H9 (cell line): Measurements from ENCODE around the gene DPY19L3. TPM values are rescaled to one million over a fixed set of nuclear protein-coding genes. Genes with fewer than 3 reads are reported as not detected.

Experiments
- DNase-seq: peaks from one replicate; pipeline ENCODE4 v3.0.0-alpha.2; 2017
- H2AFZ ChIP-seq: one replicate; pipeline ENCODE4 v1.6.1; 2013; ENCODE audit warnings: mild to moderate bottlenecking, low read length, control low read depth, moderate library complexity
- H2AK5ac ChIP-seq: 2 replicates; pipeline ENCODE4 v1.6.1; 2013; ENCODE audit warnings: low read length, control low read depth, mixed read lengths; ENCODE audit not compliant: insufficient read length
- H2BK120ac ChIP-seq: one replicate; pipeline ENCODE4 v1.6.1; 2013; ENCODE audit warnings: low read depth, mild to moderate bottlenecking, low read length, control low read depth, inconsistent platforms; ENCODE audit not compliant: poor library complexity, severe bottlenecking
- H2BK12ac ChIP-seq: 2 replicates; pipeline ENCODE4 v1.6.1; 2013; ENCODE audit warnings: low read length, control low read depth, mixed read lengths, low read depth; ENCODE audit not compliant: insufficient read length
- H2BK15ac ChIP-seq: 2 replicates; pipeline ENCODE4 v1.6.1; 2013; ENCODE audit warnings: low read depth, low read length, control low read depth
- H2BK20ac ChIP-seq: one replicate; pipeline ENCODE4 v1.6.1; 2013; ENCODE audit warnings: low read depth, mild to moderate bottlenecking, low read length, control low read depth, inconsistent platforms; ENCODE audit not compliant: poor library complexity, severe bottlenecking
- H2BK5ac ChIP-seq: 2 replicates; pipeline ENCODE4 v1.6.1; 2013; ENCODE audit warnings: low read length, control low read depth, mixed read lengths; ENCODE audit not compliant: insufficient read length
- H3K14ac ChIP-seq: 2 replicates; pipeline ENCODE4 v1.6.1; 2013; ENCODE audit warnings: low read length, control low read depth; ENCODE audit not compliant: insufficient read depth
- H3K18ac ChIP-seq: 2 replicates; pipeline ENCODE4 v1.6.1; 2013; ENCODE audit warnings: low read depth, mild to moderate bottlenecking, mixed read lengths, low read length, control low read depth; ENCODE audit not compliant: insufficient read length
- H3K23ac ChIP-seq: 2 replicates; pipeline ENCODE4 v1.6.1; 2013; ENCODE audit warnings: low read length, control low read depth, mixed read lengths, low read depth; ENCODE audit not compliant: insufficient read length
- H3K23me2 ChIP-seq: 2 replicates; pipeline ENCODE4 v1.6.1; 2013; ENCODE audit warnings: low read depth, mild to moderate bottlenecking, mixed read lengths, low read length, control low read depth; ENCODE audit not compliant: insufficient read length, poor library complexity, severe bottlenecking
- H3K27ac ChIP-seq: 2 replicates; pipeline ENCODE4 v1.5.1; 2013; ENCODE audit warnings: low read length, control low read depth, mixed read lengths, low read depth; ENCODE audit not compliant: insufficient read length
- H3K27me3 ChIP-seq: 2 replicates; pipeline ENCODE4 v1.6.1; 2013; ENCODE audit warnings: low read length, control low read depth, inconsistent platforms; ENCODE audit not compliant: insufficient read depth
- H3K4ac ChIP-seq: 2 replicates; pipeline ENCODE4 v1.6.1; 2013; ENCODE audit warnings: low read depth, mild to moderate bottlenecking, control low read depth, inconsistent platforms, low read length, moderate library complexity
- H3K4me1 ChIP-seq: 2 replicates; pipeline ENCODE4 v1.6.1; 2013; ENCODE audit warnings: low read length, control low read depth, inconsistent platforms; ENCODE audit not compliant: insufficient read depth
- H3K4me2 ChIP-seq: 2 replicates; pipeline ENCODE4 v1.6.1; 2013; ENCODE audit warnings: low read length, control low read depth, mixed read lengths; ENCODE audit not compliant: insufficient read length, insufficient read depth
- H3K56ac ChIP-seq: 2 replicates; pipeline ENCODE4 v1.6.1; 2013; ENCODE audit warnings: low read depth, mild to moderate bottlenecking, mixed read lengths, low read length, control low read depth; ENCODE audit not compliant: insufficient read length
- H3K79me1 ChIP-seq: 2 replicates; pipeline ENCODE4 v1.6.1; 2013; ENCODE audit warnings: low read depth, mild to moderate bottlenecking, moderate library complexity, low read length, control low read depth, inconsistent platforms; ENCODE audit not compliant: insufficient read depth, poor library complexity, severe bottlenecking
- H3K79me2 ChIP-seq: 2 replicates; pipeline ENCODE4 v1.6.1; 2013; ENCODE audit warnings: low read length, control low read depth, inconsistent platforms; ENCODE audit not compliant: insufficient read depth
- H3K9ac ChIP-seq: 2 replicates; pipeline ENCODE4 v1.6.1; 2013; ENCODE audit warnings: low read length, control low read depth, mixed read lengths; ENCODE audit not compliant: insufficient read length; ENCODE audit errors: extremely low read depth
- H3K9me3 ChIP-seq: one replicate; pipeline ENCODE4 v1.6.1; 2013; ENCODE audit warnings: low read depth, low read length, inconsistent platforms; ENCODE audit not compliant: control insufficient read depth
- H3T11ph ChIP-seq: one replicate; pipeline ENCODE4 v1.6.1; 2013; ENCODE audit warnings: mild to moderate bottlenecking, low read length, control low read depth, inconsistent platforms
- H4K20me1 ChIP-seq: one replicate; pipeline ENCODE4 v1.6.1; 2013; ENCODE audit not compliant: control insufficient read depth, insufficient read length, insufficient read depth
- H4K5ac ChIP-seq: 2 replicates; pipeline ENCODE4 v1.6.1; 2013; ENCODE audit warnings: low read depth, mild to moderate bottlenecking, mixed read lengths, low read length, control low read depth; ENCODE audit not compliant: insufficient read length
- H4K8ac ChIP-seq: replicated peaks from 2 replicates; pipeline ENCODE4 v1.6.1; 2013; ENCODE audit warnings: low read length, control low read depth, mixed read lengths, low read depth; ENCODE audit not compliant: insufficient read length
- H4K91ac ChIP-seq: 2 replicates; pipeline ENCODE4 v1.6.1; 2013; ENCODE audit warnings: low read depth, mild to moderate bottlenecking, moderate library complexity, mixed read lengths, low read length, control low read depth; ENCODE audit not compliant: insufficient read length
- H3K27ac Mint-ChIP-seq, 3 experiments: 2 replicates in 2 of 3; 3 replicates in 1 of 3; pipeline ENCODE4 v1.8.0; 2020 to 2021; ENCODE audit warnings: mixed read lengths in 3 of 3, mild to moderate bottlenecking in 1 of 3, moderate library complexity in 1 of 3
- H3K27me3 Mint-ChIP-seq: 2 replicates; pipeline ENCODE4 v1.8.0; 2021; ENCODE audit warnings: low read depth, mild to moderate bottlenecking, moderate library complexity, mixed read lengths
- H3K36me3 Mint-ChIP-seq, 3 experiments: 2 replicates in 2 of 3; 3 replicates in 1 of 3; pipeline ENCODE4 v1.8.0; 2020 to 2021; ENCODE audit warnings: low read depth in 3 of 3, mixed read lengths in 3 of 3; ENCODE audit not compliant: insufficient read depth in 1 of 3
- H3K4me1 Mint-ChIP-seq, 2 experiments: 2 replicates each; pipeline ENCODE4 v1.8.0; 2020; ENCODE audit warnings: mixed read lengths in 2 of 2
- H3K4me3 Mint-ChIP-seq, 2 experiments: 2 replicates in 1 of 2; 3 replicates in 1 of 2; pipeline ENCODE4 v1.8.0; 2020 to 2021; ENCODE audit warnings: mild to moderate bottlenecking in 2 of 2, mixed read lengths in 2 of 2, moderate library complexity in 1 of 2
- H3K9me3 Mint-ChIP-seq, 2 experiments: 2 replicates in 1 of 2; 3 replicates in 1 of 2; pipeline ENCODE4 v1.8.0; 2020; ENCODE audit warnings: mild to moderate bottlenecking in 2 of 2, mixed read lengths in 2 of 2, moderate library complexity in 1 of 2
- CTCF ChIP-seq: fragments of 200-600 bp; sonication (generic); conservative IDR thresholded peaks from 3 replicates; pipeline ENCODE4 v1.8.0; 2021; ENCODE audit warnings: antibody characterized with exemption, mild to moderate bottlenecking
- WGBS: extraction: QIAGEN DNeasy Blood & Tissue Kit; methylation state at CpG from one replicate; pipeline ENCODE4 v1.1.7; 2013; ENCODE audit warnings: missing lambda C conversion rate, low lambda C conversion rate, mixed read lengths; ENCODE audit not compliant: insufficient read length; ENCODE audit errors: extremely low coverage; 5-methylcytosine and 5-hydroxymethylcytosine counted together
- total RNA-seq: library from RNA; stranded (reverse); gene quantifications from 2 replicates; pipeline ENCODE4 v1.2.1, GENCODE V29; 2021

DPY19L3 gene
- total RNA-seq, 1 experiment from 2014 or later: 54.5 TPM

GRCh38 chr19:32404933-32405430 is 588 bp upstream of the DPY19L3 start:
- Mint-ChIP-seq H3K27ac (peak overlapping the region; percentile 75 to 95 (median 92); a peak in 5 of 7 replicates), H3K4me1 (peaks cover 30 to 31% of the 10 kb centered on the region in 2 experiments), H3K27me3 (no peaks in the 10 kb centered on the region), H3K4me3 (peak overlapping the region; percentile 82 to 88), H3K9me3 (no peaks in the 10 kb centered on the region), H3K36me3 (peaks cover 15 to 26% (median 26%) of the 10 kb centered on the region in 3 experiments)
- H3K79me1 ChIP-seq: peaks cover 5% of the 10 kb centered on the region
- no peaks in the 10 kb centered on the region for H4K20me1 ChIP-seq
- no peak overlapping the region for H2BK12ac ChIP-seq
- peaks cover 7% of the 10 kb centered on the region; the same call in 1 of the 2 replicates for H3K4me1 ChIP-seq
- H3T11ph ChIP-seq: no peak overlapping the region
- H3K27ac ChIP-seq: peak overlapping the region; percentile 40
- no peak overlapping the region for H2AFZ ChIP-seq
- H2BK120ac ChIP-seq: no peak overlapping the region
- peak overlapping the region; percentile 18 for H3K18ac ChIP-seq
- H3K4ac ChIP-seq: no peak overlapping the region
- no peak overlapping the region for H3K56ac ChIP-seq
- peak overlapping the region; percentile 37 for H3K4me2 ChIP-seq
- no CpG with 5 or more reads among the region's 36 CpGs for WGBS
- H3K27me3 ChIP-seq: no peaks in the 10 kb centered on the region
- no peak for TF ChIP-seq CTCF
- peaks cover 8% of the 10 kb centered on the region for H3K23me2 ChIP-seq
- H3K9me3 ChIP-seq: no peaks in the 10 kb centered on the region
- H2BK20ac ChIP-seq: no peak overlapping the region
- no peak overlapping the region for H2AK5ac ChIP-seq
- H3K9ac ChIP-seq: peak overlapping the region; percentile 81
- H4K8ac ChIP-seq: no peak overlapping the region
- H3K14ac ChIP-seq: peak overlapping the region; percentile 67
- no peak overlapping the region for H2BK15ac ChIP-seq
- H4K5ac ChIP-seq: no peak overlapping the region
- H4K91ac ChIP-seq: no peak overlapping the region
- H3K79me2 ChIP-seq: peaks cover 5% of the 10 kb centered on the region; the same call in 1 of the 2 replicates
- H2BK5ac ChIP-seq: no peak overlapping the region
- no peak for DNase-seq
- no peak overlapping the region for H3K23ac ChIP-seq
